HG03460 (cell line): ENCODE data around the gene CDH6.

Source experiments
- ATAC-seq: cut with Tn5 transposase; IDR thresholded peaks from one replicate; pipeline ENCODE4 v1.9.1; 2021; ENCODE audit not compliant: unreplicated experiment

Gene CDH6

DNA sequence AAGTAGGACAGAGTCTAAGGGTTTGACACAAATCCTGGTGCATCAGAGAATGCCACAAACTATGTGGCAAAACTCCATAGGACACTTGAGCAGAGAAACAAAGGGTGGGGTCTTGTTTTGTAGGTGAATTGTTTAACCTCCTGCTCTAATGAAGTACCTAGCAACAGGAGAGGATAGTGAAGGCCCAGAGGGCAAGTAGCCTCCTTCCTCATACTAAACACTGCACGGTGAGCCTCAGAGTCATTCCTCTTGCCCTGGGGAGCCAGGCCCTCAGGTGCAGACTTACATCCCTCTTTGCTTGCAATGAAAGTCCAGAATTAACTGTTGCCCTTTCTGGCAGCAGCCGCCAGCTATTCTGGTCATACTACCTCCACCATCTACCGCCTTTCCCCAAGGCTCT, 172.3 kb downstream of the CDH6 start:
- no peak for ATAC-seq

DNA sequence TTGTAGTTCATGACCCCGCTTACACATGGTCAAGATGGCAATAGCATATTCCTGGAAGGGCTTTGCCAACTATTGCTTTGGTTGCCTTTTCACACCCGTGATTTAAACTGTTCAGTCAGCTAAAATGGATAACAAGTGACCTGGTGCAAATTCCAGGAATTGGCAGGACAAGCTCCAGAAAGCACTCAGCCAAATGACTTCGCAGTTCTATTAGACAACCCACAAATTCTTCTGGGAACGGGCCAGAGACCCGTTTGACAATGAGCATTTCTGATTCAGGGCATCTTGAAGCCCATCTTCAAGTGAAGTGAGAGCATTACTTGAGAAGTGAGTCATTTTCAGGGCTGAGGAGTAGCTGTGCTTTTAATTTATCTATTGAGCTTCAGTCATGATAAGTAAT, 173.5 kb downstream of the CDH6 start:
- ATAC-seq = no peak

DNA sequence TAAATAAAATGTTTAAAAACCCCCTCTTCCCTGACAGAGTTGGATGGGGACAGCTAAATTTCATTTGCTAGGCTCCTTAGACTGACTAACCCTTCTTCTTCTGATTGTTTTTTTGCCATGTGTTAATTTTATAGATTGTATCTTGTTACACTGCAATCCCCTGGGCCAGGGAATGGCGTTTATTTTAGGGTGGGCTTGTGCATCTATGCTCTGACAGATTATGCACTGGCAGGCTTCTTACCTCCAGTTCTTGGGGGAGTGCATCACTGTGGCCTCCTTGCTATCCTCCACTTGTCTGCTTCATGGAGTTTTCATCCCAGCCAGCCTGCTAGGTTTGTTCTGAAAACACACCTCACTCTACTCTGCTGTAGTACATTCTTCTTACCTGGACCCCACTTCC, 178.6 kb downstream of the CDH6 start:
- ATAC-seq = no peak

DNA sequence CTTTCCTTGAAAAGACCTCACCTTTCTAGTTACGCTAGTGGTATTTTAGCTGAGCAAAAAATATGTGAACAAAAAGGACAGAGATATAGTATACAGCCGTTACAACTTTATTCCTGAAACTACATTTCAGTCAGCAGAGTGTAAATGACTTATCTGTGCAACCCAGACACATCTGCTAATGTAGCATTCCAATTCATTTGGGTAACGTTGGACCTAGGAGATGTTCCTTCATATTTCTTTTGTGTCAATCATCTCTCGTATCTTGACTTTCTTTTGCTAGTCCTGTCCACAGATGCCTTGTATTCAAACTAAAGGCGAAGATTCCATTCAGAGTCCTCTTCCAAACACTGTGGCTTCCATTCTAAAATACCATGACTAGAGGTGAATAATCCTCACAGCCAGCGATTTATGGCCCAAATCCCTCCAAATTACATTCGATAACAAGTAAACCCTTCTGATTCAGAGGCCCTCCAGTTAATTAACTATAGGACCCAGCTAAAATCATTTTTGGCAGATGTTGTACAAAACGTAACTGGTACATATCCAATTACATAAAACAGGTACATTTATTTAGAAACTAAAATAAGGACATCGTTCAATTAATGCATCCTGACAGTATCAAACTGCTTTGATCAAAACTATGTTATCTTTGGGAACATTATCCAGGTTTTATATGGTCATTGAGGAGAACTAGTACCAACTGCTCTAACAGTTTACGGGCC, 182.7 kb downstream of the CDH6 start:
- ATAC-seq = no peak

DNA sequence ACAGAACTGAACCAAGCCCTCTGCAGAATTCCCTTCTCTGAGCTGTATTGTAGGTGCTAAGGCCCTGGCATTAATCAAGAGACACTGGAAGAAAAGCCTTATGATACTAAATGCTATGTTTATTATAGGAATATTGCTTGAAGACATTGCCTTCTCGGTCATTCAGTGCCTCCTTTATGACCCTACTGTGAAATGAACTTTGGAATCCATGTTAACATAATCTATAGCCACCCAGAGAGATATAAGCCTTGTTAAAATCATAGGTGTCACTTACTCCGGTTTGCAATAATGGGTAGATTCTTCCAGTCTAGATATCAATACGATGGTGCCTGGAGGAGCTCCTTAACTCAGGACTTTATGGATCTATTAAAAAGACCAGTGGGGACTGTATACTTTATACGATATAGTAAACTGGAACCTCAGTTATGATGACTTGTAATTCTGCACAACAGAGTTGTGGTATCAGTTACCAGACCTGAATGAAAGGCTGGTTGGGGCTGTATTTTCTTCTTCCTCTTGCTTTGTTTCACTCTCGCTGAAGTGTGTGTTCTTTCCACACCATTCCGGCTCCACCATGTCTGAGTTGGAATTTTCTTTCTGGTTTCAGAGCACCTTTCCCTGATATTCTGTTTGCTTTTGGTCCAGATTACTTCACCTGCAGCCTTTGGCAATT, 183.9 kb downstream of the CDH6 start:
- ATAC-seq = no peak

DNA sequence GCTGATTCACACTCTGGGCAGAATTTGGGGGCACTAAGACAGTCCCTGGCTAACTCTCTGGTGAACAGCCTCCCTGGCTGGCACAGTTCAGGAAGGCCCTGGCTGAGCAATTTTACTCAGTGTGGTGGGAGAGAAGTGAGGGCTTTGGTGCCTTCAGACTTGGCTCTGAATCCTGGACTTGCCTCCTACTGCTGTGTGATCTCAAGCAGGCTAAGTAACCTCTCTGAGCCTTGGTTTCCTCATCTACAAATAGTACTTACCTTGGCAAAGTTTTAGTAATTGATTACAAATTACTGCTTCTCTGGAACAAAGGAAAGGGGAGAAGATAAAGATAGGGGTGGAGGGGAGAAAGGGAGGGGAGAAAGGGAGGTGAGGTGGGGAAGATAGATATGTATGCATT, 184.7 kb downstream of the CDH6 start:
- no peak for ATAC-seq
